Nephron progenitor cell (in vitro differentiated cells): ENCODE data around the gene BTBD1.

Experiments used
- DNase-seq: peaks from one replicate; pipeline ENCODE4 v3.0.0; 2021
- H3K27ac Mint-ChIP-seq: 2 replicates; pipeline ENCODE4 v1.8.0; 2021; ENCODE audit warnings: mild to moderate bottlenecking, moderate library complexity, mixed read lengths
- H3K27me3 Mint-ChIP-seq: 2 replicates; pipeline ENCODE4 v1.8.0; 2021; ENCODE audit warnings: mild to moderate bottlenecking, low read depth, mixed read lengths; ENCODE audit not compliant: poor library complexity
- H3K36me3 Mint-ChIP-seq: 2 replicates; pipeline ENCODE4 v1.8.0; 2021; ENCODE audit warnings: low read depth, mixed read lengths
- H3K4me1 Mint-ChIP-seq: 2 replicates; pipeline ENCODE4 v1.8.0; 2021; ENCODE audit warnings: mixed read lengths
- H3K4me3 Mint-ChIP-seq: 2 replicates; pipeline ENCODE4 v1.8.0; 2021; ENCODE audit warnings: mild to moderate bottlenecking, moderate library complexity, mixed read lengths
- H3K9me3 Mint-ChIP-seq: 2 replicates; pipeline ENCODE4 v1.8.0; 2021; ENCODE audit warnings: mild to moderate bottlenecking, moderate library complexity, mixed read lengths
- CTCF ChIP-seq: fragments of 200-600 bp; sonication (generic); IDR thresholded peaks from 2 replicates; pipeline ENCODE4 v1.5.0; 2021; ENCODE audit warnings: antibody characterized with exemption

Gene BTBD1

GRCh38 chr15:82978438-82978837 lies 88.6 kb downstream of the BTBD1 start:
- DNase-seq = no peak
- no peak for TF ChIP-seq CTCF
- no peak overlapping the region for H3K4me3 Mint-ChIP-seq
- peaks cover 4% of the 10 kb centered on the region for H3K36me3 Mint-ChIP-seq
- H3K27me3 Mint-ChIP-seq = no peaks in the 10 kb centered on the region
- no peaks in the 10 kb centered on the region for H3K9me3 Mint-ChIP-seq
- no peak overlapping the region for H3K27ac Mint-ChIP-seq
- no peaks in the 10 kb centered on the region for H3K4me1 Mint-ChIP-seq

GRCh38 chr15:82977076-82977475 lies 90.0 kb downstream of the BTBD1 start:
- Mint-ChIP-seq H3K9me3 (no peaks in the 10 kb centered on the region), H3K4me3 (no peak overlapping the region), H3K27me3 (no peaks in the 10 kb centered on the region), H3K4me1 (peaks cover under 1% of the 10 kb centered on the region), H3K27ac (no peak overlapping the region), H3K36me3 (peaks cover 4% of the 10 kb centered on the region)
- no peak for TF ChIP-seq CTCF
- no peak for DNase-seq

GRCh38 chr15:82972990-82973389 lies 94.1 kb downstream of the BTBD1 start:
- H3K4me1 Mint-ChIP-seq = peaks cover 10% of the 10 kb centered on the region
- no peaks in the 10 kb centered on the region for H3K9me3 Mint-ChIP-seq
- TF ChIP-seq CTCF = no peak
- H3K27me3 Mint-ChIP-seq = peaks cover 5% of the 10 kb centered on the region
- no peak overlapping the region for H3K4me3 Mint-ChIP-seq
- H3K27ac Mint-ChIP-seq = no peak overlapping the region
- peaks cover 4% of the 10 kb centered on the region for H3K36me3 Mint-ChIP-seq
- DNase-seq = no peak

GRCh38 chr15:82971218-82971984 lies 95.7 kb downstream of the BTBD1 start:
- TF ChIP-seq CTCF = no peak
- Mint-ChIP-seq H3K27me3 (peaks cover 5% of the 10 kb centered on the region), H3K9me3 (no peaks in the 10 kb centered on the region)

GRCh38 chr15:82970696-82971095 lies 96.4 kb downstream of the BTBD1 start:
- Mint-ChIP-seq H3K36me3 (peaks cover 4% of the 10 kb centered on the region), H3K27ac (no peak overlapping the region), H3K4me3 (no peak overlapping the region), H3K9me3 (no peaks in the 10 kb centered on the region), H3K4me1 (peaks cover 10% of the 10 kb centered on the region), H3K27me3 (peaks cover 5% of the 10 kb centered on the region)
- DNase-seq = no peak
- no peak for TF ChIP-seq CTCF

More at GRCh38 chr15:82971218-82971984, 95.7 kb downstream of the BTBD1 start:
- Mint-ChIP-seq H3K36me3 (peaks cover 4% of the 10 kb centered on the region), H3K4me1 (peaks cover 10% of the 10 kb centered on the region), H3K27ac (no peak overlapping the region), H3K4me3 (no peak overlapping the region)
- no peak for DNase-seq
